Skeletal muscle satellite cell (primary cell): ENCODE measurements around the gene DEFB116. TPM values are rescaled to one million over a fixed set of nuclear protein-coding genes. Genes with fewer than 3 reads are reported as not detected.

ENCODE experiments used
- small RNA-seq: library from RNA; depleted of rRNA; stranded (forward); fragments of <200 nt; gene quantifications from one replicate; pipeline ENCODE3, GENCODE V24; 2012

The DEFB116 gene

Small RNA genes lying within 50 kb of the gene (small RNA-seq; reads per million reads assigned to genes)
- not detected for gene RNA5SP480
